Thyroid gland (tissue), 4 donors: ENCODE results near the gene ZNF718. TPM values are rescaled to one million over a fixed set of nuclear protein-coding genes. Genes with fewer than 3 reads are reported as not detected.
"Not testable (repeated sequence)": the region's sequence is repeated elsewhere in the genome, so short reads cannot be mapped to it uniquely, and the experiment has no call there.

Experiments
- DNase-seq, 2 donors: peaks; one replicate each; pipeline ENCODE4 v3.0.0-alpha.2; 2019
- H3K27ac ChIP-seq, 3 donors: fragments of 200-600 bp; sonication (generic); 1 replicate in 2 of 3; 2 replicates in 1 of 3; pipeline ENCODE4 v1.5.1; 2016 to 2019; ENCODE audit warnings: mild to moderate bottlenecking in 1 of 3, moderate library complexity in 1 of 3
- H3K27me3 ChIP-seq: fragments of 200-600 bp; sonication (generic); one replicate; pipeline ENCODE4 v1.5.1; 2019
- H3K36me3 ChIP-seq, 2 donors: fragments of 200-600 bp; sonication (generic); one replicate each; pipeline ENCODE4 v1.5.1; 2016 to 2019
- H3K4me1 ChIP-seq, 2 donors: fragments of 200-600 bp; sonication (generic); one replicate each; pipeline ENCODE4 v1.5.1; 2017 to 2019
- H3K4me3 ChIP-seq, 3 donors: fragments of 200-600 bp; sonication (generic); replicated peaks in 1 of 3; 1 replicate in 2 of 3; 2 replicates in 1 of 3; pipeline ENCODE4 v1.5.1; 2016; ENCODE audit warnings: mild to moderate bottlenecking in 1 of 3
- H3K9me3 ChIP-seq: fragments of 200-600 bp; sonication (generic); one replicate; pipeline ENCODE4 v1.5.1; 2017
- CTCF ChIP-seq, 6 experiments: fragments of 200-600 bp in 3 of 6; fragments of 450-650 bp in 3 of 6; sonication (generic) in 3 of 6; IDR thresholded peaks; one replicate each; pipeline ENCODE4 v1.5.1; 2016 to 2019; ENCODE audit warnings: antibody characterized with exemption in 6 of 6, mild to moderate bottlenecking in 2 of 6, inconsistent platforms in 1 of 6, moderate library complexity in 1 of 6
- POLR2A ChIP-seq, 2 donors: fragments of 450-650 bp; IDR thresholded peaks; one replicate each; pipeline ENCODE4 v1.6.1; 2017; ENCODE audit warnings: antibody characterized with exemption in 2 of 2, mild to moderate bottlenecking in 2 of 2, moderate library complexity in 1 of 2
- WGBS, 2 donors: methylation state at CpG; one replicate each; pipeline ENCODE4 v1.1.5; 2017; 5-methylcytosine and 5-hydroxymethylcytosine counted together
- intact Hi-C: fragments of 100-400 bp; cut with DNase I; formaldehyde crosslinking; loops from one replicate; pipeline ENCODE4 v1.15.1; 2023
- total RNA-seq, 4 donors: library from RNA; depleted of rRNA; stranded (reverse); fragments of >200 nt; gene quantifications; one replicate each; pipeline ENCODE4 v1.2.3, GENCODE V29; 2016

The ZNF718 gene
- total RNA-seq, 4 donors from 2014 or later: 13.7 to 30.4 (median 23.4) TPM

DNA sequence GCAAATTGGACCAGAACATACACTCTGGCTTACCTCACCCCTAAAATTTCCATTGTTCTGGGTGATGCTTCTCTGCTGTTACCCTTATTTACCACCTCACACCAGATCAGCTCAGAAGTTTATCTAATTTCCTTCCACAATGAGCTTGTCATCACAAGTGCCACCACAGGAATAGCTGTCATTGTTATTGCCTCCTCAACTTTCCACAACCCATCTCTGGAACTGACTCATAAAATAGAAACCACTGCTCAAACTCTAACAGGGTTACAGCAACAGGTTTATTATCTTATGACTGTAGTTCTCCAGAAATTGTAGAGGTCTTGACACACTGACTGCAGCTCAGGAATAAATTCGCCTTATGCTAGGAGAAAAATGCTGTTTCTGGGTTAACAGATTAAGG lies 52.7 kb downstream of the ZNF718 start:
- no peaks in the 10 kb centered on the region for H3K9me3 ChIP-seq
- intact Hi-C loops: no loop called here
- H3K27me3 ChIP-seq: no peaks in the 10 kb centered on the region
- DNase-seq: no peak
- H3K27ac ChIP-seq: no peak overlapping the region
- 0 to 52% methylated on average over 1 of the region's 1 CpG for WGBS, 2 donors
- H3K4me1 ChIP-seq: no peaks in the 10 kb centered on the region
- no peak for TF ChIP-seq CTCF (IDR thresholded peaks at IDR 0.05)
- TF ChIP-seq POLR2A (IDR thresholded peaks at IDR 0.05): no peak
- H3K4me3 ChIP-seq: no peak overlapping the region
- no peaks in the 10 kb centered on the region for H3K36me3 ChIP-seq

- not testable (repeated sequence) for H3K27ac ChIP-seq, H3K9me3 ChIP-seq
Measured at GRCh38 chr4:182225-182624, 57.9 kb downstream of the ZNF718 start.

GRCh38 chr4:188091-188490 lies 63.8 kb downstream of the ZNF718 start:
- Histone ChIP-seq H3K36me3 (no peaks in the 10 kb centered on the region), H3K27me3 (no peaks in the 10 kb centered on the region), H3K4me1 (no peaks in the 10 kb centered on the region), H3K4me3 (no peak overlapping the region), H3K9me3 (no peaks in the 10 kb centered on the region), H3K27ac (no peak overlapping the region)
- DNase-seq: no peak
- TF ChIP-seq CTCF (IDR thresholded peaks at IDR 0.05): no peak
- TF ChIP-seq POLR2A (IDR thresholded peaks at IDR 0.05): no peak
- 82 to 86% methylated on average over 2 to 3 of the region's 3 CpGs for WGBS, 2 donors
- intact Hi-C loops: no loop called here

More at GRCh38 chr4:182225-182624, 57.9 kb downstream of the ZNF718 start:
- H3K36me3 ChIP-seq, H3K27me3 ChIP-seq, H3K4me1 ChIP-seq, DNase-seq, H3K4me3 ChIP-seq, intact Hi-C loops: not testable (repeated sequence)
- 97% methylated on average over 3 of the region's 3 CpGs for WGBS, 2 donors

DNA sequence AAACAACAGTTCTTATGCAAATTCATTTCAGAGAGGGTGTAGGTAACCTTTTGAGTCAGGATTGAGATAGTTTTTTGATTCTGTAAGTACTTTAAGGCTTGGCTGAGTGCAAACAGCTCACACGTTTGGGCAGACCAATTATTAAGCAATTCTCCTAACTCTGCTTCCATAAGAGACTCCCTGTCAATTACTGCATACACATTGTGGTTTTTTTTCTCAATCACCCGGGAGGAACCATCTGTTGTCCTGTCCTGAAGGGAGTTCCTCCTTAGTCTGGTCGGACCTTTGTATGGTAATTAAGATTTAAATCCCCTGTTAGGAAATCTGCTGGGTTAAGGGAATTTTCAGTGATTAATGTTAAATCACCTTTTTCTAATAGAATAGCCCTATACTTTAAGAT lies 70.9 kb downstream of the ZNF718 start:
- H3K27ac ChIP-seq, DNase-seq, H3K4me3 ChIP-seq, intact Hi-C loops, H3K4me1 ChIP-seq, H3K36me3 ChIP-seq, H3K9me3 ChIP-seq, H3K27me3 ChIP-seq: not testable (repeated sequence)
- WGBS, 2 donors: 82 to 88% methylated on average over 3 of the region's 3 CpGs

DNA sequence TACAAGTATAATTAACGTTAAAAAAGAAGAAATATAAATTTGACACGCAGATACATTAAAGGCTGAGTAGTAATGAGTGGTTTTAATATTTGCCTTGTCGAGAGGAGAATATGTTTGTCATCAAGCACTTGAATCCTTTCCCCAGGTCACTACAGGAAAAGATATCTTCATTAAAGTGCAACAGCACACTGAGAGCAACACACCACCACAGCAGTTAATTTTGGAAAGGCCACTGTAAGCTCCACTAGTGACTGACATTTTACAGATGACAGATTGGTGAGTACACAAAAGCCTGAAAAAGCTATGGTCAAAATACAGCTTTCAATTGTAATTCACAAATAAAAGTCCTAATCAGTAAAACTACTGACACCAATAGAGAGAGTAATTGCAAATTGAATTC lies 76.6 kb downstream of the ZNF718 start:
- no peak overlapping the region for H3K4me3 ChIP-seq
- H3K36me3 ChIP-seq: no peaks in the 10 kb centered on the region
- H3K27me3 ChIP-seq: no peaks in the 10 kb centered on the region
- no peak for TF ChIP-seq CTCF (IDR thresholded peaks at IDR 0.05)
- TF ChIP-seq POLR2A (IDR thresholded peaks at IDR 0.05): no peak
- H3K4me1 ChIP-seq: no peaks in the 10 kb centered on the region
- intact Hi-C loops: no loop called here
- no peak for DNase-seq
- H3K27ac ChIP-seq: no peak overlapping the region
- H3K9me3 ChIP-seq: no peaks in the 10 kb centered on the region
- 95 to 97% methylated on average over 3 of the region's 3 CpGs for WGBS, 2 donors

DNA sequence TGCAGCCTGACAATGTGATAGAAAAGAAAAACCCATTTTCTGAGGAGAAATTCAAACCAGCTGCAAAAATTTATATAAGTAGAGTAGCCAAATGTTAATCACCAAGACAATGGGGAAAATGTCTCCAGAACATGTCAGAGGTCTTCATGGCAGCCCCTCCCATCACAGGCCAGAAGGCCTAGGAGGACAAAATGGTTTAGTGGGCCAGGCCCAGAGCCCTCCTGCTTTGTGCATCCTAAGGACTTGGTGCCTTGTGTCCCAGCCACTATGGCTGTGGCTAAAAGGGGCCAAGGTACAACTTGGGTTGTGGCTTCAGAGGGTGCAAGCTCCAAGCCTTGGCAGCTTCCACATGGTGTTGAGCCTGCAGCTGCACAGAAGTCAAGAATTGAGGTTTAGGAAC lies 78.5 kb downstream of the ZNF718 start:
- H3K36me3 ChIP-seq, H3K4me3 ChIP-seq, H3K27me3 ChIP-seq, intact Hi-C loops, H3K9me3 ChIP-seq, DNase-seq, H3K27ac ChIP-seq, H3K4me1 ChIP-seq: not testable (repeated sequence)

DNA sequence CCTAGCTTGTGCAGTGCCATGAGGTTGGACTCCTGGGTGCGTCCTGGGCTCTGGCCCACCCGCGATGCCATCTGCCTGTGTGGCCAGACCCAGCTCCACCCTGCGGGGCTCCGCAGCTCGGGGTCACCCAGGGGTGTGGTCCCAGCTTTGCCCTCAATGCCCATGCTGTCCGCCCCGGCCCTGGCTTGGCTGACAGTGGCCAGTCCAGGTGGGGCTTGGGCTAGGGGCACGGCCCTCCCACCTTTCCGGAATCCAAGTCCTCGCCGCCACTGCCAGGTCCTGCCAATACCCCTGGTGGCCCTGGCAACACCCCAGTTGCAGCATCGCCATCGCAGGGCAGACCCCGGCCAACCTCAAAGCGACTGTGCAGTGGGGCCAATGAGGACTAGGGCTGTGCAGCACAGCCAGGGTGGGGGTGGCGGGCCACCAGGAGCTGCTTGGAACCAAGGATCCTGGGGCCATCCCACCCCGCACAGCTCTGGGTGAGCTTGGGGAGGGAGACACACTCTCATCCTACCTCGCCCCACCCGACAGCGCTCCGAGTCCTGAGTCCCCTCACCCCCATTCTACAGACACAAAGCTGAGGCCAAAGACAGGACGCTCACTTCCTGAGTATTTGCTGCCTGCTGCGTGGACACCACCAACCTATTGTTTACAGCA lies 80.9 kb downstream of the ZNF718 start:
- Histone ChIP-seq H3K36me3 (no peaks in the 10 kb centered on the region), H3K27ac (no peak overlapping the region), H3K9me3 (no peaks in the 10 kb centered on the region), H3K4me1 (peaks cover 0 to 6% of the 10 kb centered on the region in 2 donors), H3K27me3 (no peaks in the 10 kb centered on the region), H3K4me3 (no peak overlapping the region)
- DNase-seq: no peak
- WGBS, 2 donors: 90 to 97% methylated on average over 10 to 13 of the region's 24 CpGs
- intact Hi-C loops: no loop called here
- TF ChIP-seq POLR2A (IDR thresholded peaks at IDR 0.05) (no peak), CTCF (IDR thresholded peaks at IDR 0.05) (no peak)
